Mesangial cell (primary cell): Measurements from ENCODE around the gene TEX36. TPM values are rescaled to one million over a fixed set of nuclear protein-coding genes. Genes with fewer than 3 reads are reported as not detected.

Experiments used
- total RNA-seq: library from RNA; depleted of rRNA; stranded (reverse); fragments of >200 nt; gene quantifications from 2 replicates; pipeline ENCODE4 v1.2.3, GENCODE V29; 2015

The TEX36 gene, protein sequence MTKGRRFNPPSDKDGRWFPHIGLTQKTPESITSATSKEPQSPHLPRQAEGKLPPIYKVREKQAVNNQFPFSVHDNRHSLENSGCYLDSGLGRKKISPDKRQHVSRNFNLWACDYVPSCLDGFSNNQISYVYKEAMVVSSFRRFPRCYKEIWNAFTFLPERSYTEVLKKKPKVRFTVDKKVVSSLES
- not detected in 2 replicates for total RNA-seq

DNA sequence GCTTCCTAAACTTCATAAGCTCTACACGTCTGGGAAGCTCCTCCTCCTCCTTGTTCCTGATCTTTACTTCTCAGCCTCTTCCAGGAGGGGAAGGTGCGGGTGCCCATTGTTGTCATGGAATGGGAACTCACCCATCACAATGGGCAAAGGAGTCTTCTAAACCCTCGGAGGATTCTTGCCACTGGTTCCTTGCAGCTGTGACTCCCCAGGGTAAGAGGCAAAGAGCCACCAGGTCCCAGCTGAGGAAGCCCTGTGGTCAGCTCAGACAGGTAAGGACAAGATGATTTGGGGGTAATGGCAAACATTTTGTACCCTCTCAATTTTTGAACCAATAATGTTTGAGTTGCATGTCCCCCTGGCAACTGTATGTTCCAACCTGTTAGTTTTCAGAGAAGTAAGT is at the start of gene TEX36:
TSS of gene TEX36 (minus strand) at position 101 of the 400 bp plus-strand sequence. CDS start 174 bp downstream, outside the sequence.

DNA sequence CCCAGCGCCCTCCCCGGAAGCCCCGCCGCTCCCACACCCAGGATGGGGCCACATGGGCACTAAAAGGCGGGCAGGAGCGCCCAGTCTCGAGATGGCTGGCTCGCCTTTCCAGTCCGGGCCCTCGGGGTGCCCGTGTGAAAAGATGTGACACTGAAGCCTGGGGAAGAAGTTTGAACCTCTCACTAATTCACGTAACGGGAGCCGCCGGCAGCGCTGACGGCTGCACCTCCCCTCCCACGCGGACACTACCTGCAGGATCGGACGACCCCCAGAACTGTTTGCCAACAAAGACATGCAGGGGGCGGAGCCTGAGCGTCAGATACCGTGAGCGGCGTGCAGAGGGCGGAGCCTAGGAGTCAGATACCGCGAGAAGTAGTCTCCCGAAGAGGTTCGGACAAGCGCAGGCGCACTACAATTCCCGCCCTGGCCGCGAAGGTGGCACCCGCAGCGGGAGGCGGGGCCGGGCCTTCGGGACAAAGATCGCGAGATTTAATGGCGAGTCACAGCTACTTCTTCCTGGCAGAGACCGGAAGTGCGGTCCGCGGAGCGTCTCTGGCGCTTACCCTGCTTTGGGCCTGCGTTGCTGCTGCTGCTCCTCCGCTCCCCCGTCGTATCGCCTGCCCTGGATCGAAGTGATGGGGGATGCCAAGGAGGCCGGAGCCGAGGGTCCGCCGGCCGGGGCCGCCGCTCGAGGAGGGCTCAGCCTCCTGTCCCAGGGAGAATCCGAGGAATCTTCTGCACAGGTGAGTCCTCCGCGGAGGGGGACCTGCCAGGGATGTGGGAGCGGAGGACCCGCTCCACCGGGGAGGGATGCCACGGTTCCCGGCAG is 36.4 kb upstream of the TEX36 start, which contains the start of gene EDRF1:
TSS of gene EDRF1 (plus strand) at position 537 of the 829 bp plus-strand sequence. CDS start at position 636, 99 bp downstream.

Other genes with a start within 250 kb of the TEX36 start
- 8.4 and 12.7 TPM in 2 replicates for gene EDRF1, start 36.5 kb upstream of the TEX36 start, total RNA-seq
- 0.13 TPM in 1 of 2 replicates, not detected in the other for gene MMP21, start 92.7 kb upstream of the TEX36 start, total RNA-seq
- gene UROS, start 140.1 kb upstream of the TEX36 start, total RNA-seq, result 48.4 and 51.5 TPM in 2 replicates
- 12.9 and 41.2 TPM in 2 replicates for gene BCCIP, start 140.4 kb upstream of the TEX36 start, total RNA-seq
- gene DHX32, start 198.1 kb upstream of the TEX36 start, total RNA-seq, result 23.6 and 29.4 TPM in 2 replicates
- gene FANK1, start 213.4 kb upstream of the TEX36 start, total RNA-seq, result 1.8 and 2.9 TPM in 2 replicates